SK-N-SH (cell line): Measurements from ENCODE around the gene RNPEPL1.

Source experiments
- EP300 ChIP-seq, 2 experiments: IDR thresholded peaks; 2 replicates each; pipeline versions ENCODE4 v1.4.0 to v1.6.1; 2012; ENCODE audit warnings: borderline replicate concordance in 1 of 2, low read depth in 1 of 2, low read length in 1 of 2
- EZH2phosphoT487 ChIP-seq: fragments of 200-600 bp; sonication (generic); IDR thresholded peaks from 2 replicates; pipeline ENCODE4 v1.6.1; 2017; ENCODE audit warnings: low read depth, mixed run types, mild to moderate bottlenecking, antibody characterized with exemption, moderate library complexity, borderline replicate concordance
- GATA2 ChIP-seq: sonication (generic); formaldehyde crosslinking; IDR thresholded peaks from 2 replicates; pipeline ENCODE4 v1.5.0; 2020; ENCODE audit warnings: mild to moderate bottlenecking, missing genetic modification reagents
- MEF2A ChIP-seq: IDR thresholded peaks from 2 replicates; pipeline ENCODE4 v1.4.0; 2012; ENCODE audit warnings: low read depth, borderline replicate concordance
- POLR2AphosphoS5 ChIP-seq: IDR thresholded peaks from 2 replicates; pipeline ENCODE4 v1.6.1; 2012; ENCODE audit warnings: low read depth, low read length
- TCF12 ChIP-seq: IDR thresholded peaks from 2 replicates; pipeline ENCODE4 v1.4.0; 2012
- TF ChIP-seq, protein P1 (sequence below): fragments of 200-600 bp; sonication (generic); IDR thresholded peaks from 2 replicates; pipeline ENCODE4 v1.6.1; 2017; ENCODE audit warnings: antibody characterized with exemption, mild to moderate bottlenecking, moderate library complexity
- TF ChIP-seq, protein P2 (sequence below): IDR thresholded peaks from 2 replicates; pipeline ENCODE4 v1.4.0; 2012; ENCODE audit warnings: low read depth

- TF ChIP-seq, protein P1, sequence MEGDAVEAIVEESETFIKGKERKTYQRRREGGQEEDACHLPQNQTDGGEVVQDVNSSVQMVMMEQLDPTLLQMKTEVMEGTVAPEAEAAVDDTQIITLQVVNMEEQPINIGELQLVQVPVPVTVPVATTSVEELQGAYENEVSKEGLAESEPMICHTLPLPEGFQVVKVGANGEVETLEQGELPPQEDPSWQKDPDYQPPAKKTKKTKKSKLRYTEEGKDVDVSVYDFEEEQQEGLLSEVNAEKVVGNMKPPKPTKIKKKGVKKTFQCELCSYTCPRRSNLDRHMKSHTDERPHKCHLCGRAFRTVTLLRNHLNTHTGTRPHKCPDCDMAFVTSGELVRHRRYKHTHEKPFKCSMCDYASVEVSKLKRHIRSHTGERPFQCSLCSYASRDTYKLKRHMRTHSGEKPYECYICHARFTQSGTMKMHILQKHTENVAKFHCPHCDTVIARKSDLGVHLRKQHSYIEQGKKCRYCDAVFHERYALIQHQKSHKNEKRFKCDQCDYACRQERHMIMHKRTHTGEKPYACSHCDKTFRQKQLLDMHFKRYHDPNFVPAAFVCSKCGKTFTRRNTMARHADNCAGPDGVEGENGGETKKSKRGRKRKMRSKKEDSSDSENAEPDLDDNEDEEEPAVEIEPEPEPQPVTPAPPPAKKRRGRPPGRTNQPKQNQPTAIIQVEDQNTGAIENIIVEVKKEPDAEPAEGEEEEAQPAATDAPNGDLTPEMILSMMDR = no peak
- TF ChIP-seq EZH2phosphoT487 (no peak), POLR2AphosphoS5 (no peak), MEF2A (no peak), TCF12 (no peak), GATA2 (CRISPR knock-in tag) (no peak), EP300 (IDR thresholded peaks at IDR 0.05; ENCODE audit: borderline replicate concordance in 1 of 2, low read depth in 1 of 2, low read length in 1 of 2) (no peak)
- TF ChIP-seq, protein P2, sequence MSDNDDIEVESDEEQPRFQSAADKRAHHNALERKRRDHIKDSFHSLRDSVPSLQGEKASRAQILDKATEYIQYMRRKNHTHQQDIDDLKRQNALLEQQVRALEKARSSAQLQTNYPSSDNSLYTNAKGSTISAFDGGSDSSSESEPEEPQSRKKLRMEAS = no peak
These were observed 51.3 kb downstream of the RNPEPL1 start for GRCh38 chr2:240619506-240620148.
